Liver (tissue), 3 donors: Measurements from ENCODE around the gene HOXC10.

ENCODE experiments used
- JUND ChIP-seq, 2 donors: IDR thresholded peaks; 2 replicates each; pipeline ENCODE4 v1.6.1; 2016; ENCODE audit warnings: antibody characterized with exemption in 2 of 2
- YY1 ChIP-seq: IDR thresholded peaks from 2 replicates; pipeline ENCODE4 v1.6.1; 2016; ENCODE audit warnings: antibody characterized with exemption, mild to moderate bottlenecking
- TF ChIP-seq, protein P1 (sequence below): fragments of 150-350 bp; IDR thresholded peaks from 2 replicates; pipeline ENCODE4 v1.5.1; 2017; ENCODE audit warnings: improper control_type of control experiment, low read depth, low read length; ENCODE audit not compliant: missing input control
- TF ChIP-seq, protein P2 (sequence below): IDR thresholded peaks from 2 replicates; pipeline ENCODE4 v1.6.1; 2016; ENCODE audit warnings: antibody characterized with exemption
- donor health status: healthy.
- donor health status: healthy.

DNA sequence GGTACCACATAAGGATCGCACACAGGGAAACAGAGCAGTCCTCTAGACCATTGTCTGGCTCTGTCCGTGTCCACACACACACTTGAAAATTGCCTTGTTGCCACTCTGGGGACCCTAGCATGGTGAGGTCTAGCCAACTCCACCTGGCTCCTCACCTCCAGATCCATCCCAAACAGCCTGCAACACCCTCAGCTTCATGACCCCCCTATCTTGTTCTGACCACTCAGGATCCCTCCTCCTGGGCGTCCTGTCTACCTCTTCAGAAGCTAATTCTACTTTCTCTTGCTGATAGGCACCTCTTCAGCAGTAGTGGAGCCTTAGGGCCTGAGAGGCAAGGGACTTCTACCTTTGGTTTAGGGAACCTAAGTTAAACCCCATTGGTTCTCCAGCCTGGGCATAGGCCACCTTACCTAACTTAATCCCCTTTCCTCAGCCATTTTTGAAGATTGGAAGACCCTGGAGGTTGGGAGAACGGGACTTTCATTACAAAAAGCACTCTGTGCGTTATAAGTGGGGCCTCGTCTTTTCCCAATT is 47.2 kb downstream of the HOXC10 start:
- TF ChIP-seq, protein P1, sequence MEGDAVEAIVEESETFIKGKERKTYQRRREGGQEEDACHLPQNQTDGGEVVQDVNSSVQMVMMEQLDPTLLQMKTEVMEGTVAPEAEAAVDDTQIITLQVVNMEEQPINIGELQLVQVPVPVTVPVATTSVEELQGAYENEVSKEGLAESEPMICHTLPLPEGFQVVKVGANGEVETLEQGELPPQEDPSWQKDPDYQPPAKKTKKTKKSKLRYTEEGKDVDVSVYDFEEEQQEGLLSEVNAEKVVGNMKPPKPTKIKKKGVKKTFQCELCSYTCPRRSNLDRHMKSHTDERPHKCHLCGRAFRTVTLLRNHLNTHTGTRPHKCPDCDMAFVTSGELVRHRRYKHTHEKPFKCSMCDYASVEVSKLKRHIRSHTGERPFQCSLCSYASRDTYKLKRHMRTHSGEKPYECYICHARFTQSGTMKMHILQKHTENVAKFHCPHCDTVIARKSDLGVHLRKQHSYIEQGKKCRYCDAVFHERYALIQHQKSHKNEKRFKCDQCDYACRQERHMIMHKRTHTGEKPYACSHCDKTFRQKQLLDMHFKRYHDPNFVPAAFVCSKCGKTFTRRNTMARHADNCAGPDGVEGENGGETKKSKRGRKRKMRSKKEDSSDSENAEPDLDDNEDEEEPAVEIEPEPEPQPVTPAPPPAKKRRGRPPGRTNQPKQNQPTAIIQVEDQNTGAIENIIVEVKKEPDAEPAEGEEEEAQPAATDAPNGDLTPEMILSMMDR, result no peak
- TF ChIP-seq JUND (IDR thresholded peaks at IDR 0.05) (no peak), YY1 (no peak)
- TF ChIP-seq, protein P2, sequence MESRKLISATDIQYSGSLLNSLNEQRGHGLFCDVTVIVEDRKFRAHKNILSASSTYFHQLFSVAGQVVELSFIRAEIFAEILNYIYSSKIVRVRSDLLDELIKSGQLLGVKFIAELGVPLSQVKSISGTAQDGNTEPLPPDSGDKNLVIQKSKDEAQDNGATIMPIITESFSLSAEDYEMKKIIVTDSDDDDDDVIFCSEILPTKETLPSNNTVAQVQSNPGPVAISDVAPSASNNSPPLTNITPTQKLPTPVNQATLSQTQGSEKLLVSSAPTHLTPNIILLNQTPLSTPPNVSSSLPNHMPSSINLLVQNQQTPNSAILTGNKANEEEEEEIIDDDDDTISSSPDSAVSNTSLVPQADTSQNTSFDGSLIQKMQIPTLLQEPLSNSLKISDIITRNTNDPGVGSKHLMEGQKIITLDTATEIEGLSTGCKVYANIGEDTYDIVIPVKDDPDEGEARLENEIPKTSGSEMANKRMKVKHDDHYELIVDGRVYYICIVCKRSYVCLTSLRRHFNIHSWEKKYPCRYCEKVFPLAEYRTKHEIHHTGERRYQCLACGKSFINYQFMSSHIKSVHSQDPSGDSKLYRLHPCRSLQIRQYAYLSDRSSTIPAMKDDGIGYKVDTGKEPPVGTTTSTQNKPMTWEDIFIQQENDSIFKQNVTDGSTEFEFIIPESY, result no peak
